GM18511 (cell line): Measurements from ENCODE around the gene PRADC1.
A peak's percentile ranks its signal among the peaks of the same experiment; 100 is the strongest.

Experiments used
- ATAC-seq: cut with Tn5 transposase; IDR thresholded peaks from one replicate; pipeline ENCODE4 v1.9.1; 2021; ENCODE audit warnings: mild to moderate bottlenecking, moderate library complexity; ENCODE audit not compliant: unreplicated experiment

Gene PRADC1

DNA sequence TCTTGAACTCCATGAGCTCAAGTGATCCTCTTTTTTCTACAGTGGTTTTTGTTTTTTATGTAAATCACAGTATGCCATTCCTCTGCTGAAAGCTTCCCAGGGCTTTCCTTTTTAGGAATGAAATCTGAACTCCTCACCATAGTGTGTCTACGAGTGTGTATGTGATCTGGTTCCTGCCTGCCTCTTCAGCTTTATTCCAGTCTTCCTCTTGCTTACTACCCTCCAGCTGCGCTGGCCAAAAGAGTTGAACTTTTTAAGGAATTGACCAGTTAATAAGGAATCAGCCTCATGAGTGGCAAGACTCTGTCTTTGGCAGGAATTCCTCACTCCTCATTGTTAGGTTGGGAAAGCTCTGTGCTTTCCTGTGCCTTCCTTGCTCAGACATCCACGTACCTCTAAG lies 5.1 kb upstream of the PRADC1 start:
- no peak for ATAC-seq

DNA sequence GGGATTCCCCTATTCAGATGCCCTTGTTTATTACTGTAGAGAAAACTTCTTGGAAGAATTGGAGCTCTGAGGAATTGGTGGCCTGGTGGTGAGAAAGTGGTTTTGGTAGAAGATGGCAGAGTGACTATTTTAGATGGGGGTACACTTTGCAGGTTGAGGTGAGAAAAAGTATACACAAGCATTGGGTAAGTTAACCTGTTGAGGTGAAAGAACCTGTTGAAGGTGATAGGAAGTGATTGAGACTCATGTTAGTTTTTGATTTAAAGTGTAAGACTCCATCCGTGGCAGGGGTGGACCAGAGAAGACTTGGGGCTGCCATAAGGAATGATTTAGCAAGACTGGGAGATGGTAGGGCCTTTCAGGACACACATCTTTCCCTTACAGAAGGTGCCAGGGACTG lies 4.1 kb upstream of the PRADC1 start:
- ATAC-seq, result no peak

DNA sequence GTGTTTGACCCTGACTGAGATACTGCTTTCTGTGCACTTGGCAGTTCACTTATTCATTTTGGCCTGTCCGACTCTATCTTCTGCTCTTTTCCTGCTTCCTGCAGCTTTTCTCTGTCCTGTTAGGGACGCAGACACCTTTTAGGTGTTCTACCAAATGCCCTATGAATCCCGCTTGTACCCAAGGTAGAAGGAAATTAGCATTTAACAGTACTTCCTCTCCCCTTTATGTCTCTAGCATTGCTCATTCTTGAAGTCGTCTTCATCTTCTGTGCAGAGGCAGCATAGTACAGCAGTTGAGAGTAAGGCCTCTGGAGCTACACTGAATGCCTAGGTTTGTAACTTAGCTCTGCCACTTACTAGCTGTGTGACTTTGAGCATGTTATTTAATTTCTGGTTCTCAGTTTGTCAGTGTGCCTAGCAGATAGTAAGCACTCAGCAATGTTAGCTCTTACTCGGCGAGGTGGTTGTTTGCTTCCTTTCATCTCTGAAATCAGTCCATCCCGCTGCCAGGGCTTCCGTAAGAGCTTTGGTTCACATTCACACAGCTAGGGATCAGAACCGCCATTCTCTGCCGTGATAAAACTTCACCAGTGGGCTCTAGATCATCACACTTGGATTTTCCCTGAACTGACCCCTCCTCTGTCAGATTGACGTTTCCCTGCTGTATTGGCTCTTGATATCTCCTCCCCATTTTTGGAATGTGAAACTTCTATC lies 2.4 kb upstream of the PRADC1 start:
- ATAC-seq, result no peak

DNA sequence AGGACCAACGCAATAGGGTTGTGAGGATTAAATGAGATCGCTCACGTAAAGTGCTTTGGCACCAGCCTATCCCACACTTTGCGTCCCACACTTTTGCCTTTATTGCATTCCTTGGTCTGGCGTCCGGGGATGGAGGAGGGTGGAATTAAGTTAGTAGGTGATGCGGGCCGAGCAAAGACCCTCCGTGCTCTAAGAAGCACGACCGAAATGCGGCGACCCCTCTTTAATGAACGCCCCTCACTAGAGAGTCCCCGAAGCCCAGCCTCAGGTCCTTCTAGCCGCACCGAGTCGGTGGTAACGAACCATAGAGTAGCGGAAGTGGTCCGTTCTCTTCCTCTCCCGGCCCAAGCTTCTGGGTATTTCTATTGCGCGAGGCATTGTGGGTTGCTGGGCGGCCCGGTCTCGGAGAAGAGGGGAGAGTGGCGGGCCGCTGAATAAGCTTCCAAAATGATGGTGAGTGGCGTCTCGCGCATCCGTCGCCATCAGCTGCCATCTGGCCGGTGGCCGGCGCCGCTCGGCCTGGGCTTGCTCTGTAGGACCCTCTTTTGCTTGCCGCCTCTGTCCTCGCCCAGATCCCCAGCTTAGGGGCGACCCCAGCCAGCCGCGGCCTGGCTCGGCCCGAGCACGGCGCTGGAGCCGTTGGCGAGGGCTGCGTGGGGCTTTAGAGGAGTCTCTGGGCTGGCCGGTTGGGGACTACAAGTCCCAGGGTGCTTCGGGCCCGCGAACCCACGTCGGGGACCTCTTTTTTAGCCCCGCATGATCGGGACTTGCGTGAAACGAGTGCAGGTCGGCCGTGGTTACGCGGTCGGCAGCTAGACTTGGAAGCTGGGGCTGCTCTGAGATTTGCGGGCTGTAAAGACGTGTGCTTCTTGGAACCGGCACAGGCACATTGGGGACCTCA lies 1.1 kb upstream of the PRADC1 start, which contains the start of gene CCT7:
TSS of gene CCT7 (plus strand) at position 377 of the 901 bp plus-strand sequence. CDS start at position 448, 71 bp downstream.
- ATAC-seq, result peak; percentile 64

DNA sequence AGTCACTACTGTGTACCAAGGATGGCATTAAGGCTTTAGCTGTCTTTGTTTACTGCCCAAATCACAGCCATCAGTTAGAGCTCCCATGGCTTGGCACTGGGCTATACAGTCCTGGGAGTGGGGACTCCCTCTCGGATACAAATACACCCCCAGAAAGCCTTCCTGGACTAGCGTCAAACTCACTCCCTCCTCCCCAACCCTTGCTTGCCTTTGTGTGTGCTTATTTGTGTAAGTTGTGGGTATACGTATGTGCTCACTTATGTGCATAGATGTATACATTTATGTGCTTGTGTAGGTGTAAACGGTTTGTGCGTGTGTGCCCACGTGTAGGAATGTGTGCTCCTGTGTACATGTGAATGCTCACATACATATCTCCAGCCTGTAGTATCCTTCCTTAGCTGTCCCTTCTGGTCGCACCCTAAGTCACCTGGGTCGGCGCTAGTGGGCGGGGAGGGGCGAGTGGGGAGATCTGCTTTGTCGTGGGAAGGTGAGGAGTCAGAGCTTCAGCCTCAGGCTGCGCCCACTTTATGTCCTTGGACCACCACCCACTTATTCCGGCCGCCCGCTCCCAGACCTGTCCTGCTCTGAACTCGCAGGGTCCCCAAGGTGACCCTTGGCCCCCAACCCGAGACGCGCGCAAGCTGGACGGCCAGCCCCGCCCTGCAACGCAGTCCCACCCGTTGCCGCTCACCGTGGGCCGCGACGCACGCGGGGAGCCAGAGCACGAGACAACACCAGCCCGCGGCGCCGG lies 461 bp downstream of the PRADC1 start:
- peak; percentile 13 for ATAC-seq

DNA sequence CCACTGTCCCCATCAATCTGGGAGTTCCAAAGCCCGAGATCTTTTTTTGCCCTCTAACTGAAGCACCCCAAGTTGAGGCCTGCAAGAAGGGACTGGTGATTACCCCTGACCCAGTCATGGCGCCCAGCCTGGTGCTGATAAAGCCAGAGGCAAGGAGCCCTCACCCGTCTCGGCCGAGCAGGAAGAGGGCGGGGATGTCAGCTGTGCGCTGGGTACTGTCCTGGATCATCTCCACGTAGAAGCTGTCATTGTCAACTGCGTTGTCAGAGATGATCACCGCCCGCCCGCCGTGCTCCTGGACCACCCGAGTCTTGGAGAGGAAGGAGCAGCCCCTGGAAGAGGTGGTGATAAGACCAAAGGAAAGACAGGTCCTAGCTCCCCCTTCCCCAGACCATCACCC lies 4.4 kb downstream of the PRADC1 start:
- no peak for ATAC-seq

DNA sequence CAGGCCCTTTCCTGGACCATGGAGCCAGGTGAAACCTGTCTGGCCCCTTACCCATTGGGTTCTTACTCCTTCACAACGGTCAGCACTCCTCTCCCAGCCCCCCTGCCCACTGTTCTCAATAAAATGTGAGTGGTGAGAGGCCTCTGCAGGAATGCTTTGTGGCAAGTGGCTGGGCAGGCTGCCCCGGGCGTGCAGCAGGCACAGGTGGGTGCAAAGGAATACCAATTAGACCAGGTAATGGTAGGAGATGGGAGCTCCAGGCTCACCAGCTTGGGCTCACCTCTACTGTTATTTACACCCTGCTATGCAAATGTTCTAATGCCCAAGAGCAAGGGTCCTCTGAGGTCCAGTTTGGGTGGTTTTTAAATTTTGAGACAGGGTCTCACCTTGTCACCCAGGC lies 6.0 kb downstream of the PRADC1 start:
- ATAC-seq, result no peak

DNA sequence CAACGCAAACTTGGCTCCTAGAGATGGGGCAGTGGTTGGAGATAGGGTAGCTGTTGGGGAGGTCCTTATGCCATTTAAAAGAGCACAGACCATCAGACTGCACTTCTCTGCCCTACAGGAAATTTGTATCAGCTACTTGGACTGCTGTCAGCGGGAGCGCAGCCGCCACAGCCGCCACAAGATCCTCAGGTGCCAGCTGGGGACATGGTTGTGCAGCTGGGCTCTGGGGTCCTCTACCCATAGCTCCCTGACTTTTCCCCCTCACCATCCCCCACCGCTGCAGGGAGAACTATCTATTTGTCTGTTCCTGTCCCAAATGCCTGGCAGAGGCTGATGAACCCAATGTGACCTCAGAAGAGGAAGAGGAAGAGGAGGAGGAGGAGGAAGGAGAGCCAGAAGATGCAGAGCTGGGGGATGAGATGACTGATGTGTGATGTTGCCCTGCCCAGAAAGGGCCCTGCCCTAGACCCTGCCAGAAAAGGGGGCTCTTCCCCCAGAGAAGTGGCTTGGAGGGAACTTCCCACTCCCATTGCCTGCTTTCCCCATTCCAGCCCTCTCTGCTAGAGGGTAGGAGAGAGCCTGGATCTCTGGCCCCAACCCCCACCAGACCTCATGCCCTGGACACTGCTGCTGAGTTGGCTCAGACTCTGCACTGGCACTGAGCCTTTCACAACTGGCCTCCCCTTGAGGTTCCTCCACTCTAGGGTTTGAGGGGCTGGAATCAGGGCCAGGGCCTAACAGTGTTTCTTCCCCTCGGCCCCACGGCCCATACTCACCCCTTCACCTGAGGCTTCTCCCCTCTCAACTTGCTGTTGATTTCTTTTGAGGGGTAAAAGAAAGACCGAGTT lies 7.3 kb downstream of the PRADC1 start:
- no peak for ATAC-seq

DNA sequence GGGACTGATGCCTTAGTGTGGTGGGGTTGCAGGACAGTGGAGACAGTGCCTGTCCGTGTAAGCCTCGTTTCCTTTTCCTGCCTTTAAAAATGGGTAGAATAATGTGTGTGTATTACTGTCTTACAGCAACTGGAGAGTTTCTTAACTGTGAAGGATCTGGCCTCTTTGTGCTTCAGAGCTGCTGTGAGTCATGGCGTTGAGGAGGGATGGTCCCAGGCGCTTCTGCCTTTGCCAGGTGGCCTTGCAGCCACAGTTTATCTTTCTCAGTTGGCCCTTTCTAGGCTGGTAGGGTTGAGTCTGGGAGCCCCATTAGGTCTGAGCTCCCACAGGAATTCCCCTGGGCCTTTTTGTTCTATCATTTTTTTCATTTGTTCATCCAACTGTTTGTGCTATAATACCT lies 9.2 kb downstream of the PRADC1 start:
- no peak for ATAC-seq

DNA sequence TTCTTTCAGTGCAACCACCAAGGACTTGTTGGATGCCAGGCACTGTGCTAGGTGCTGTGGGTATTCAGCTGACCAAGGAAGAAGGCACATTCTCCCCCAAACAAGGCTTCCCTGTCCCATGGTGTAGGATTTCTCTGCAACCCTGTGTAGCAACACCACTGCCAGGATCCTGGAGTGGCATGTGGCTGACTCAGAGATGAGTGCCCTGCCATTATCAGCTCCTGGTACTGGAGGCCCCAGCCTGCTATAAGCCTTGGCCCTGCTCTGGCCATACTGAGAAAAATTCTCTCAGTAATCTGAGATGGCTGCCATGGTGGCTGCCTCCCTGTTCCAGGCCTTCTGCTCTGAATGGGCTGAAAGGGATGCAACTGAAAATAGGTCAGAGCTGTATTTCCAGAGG lies 14.7 kb downstream of the PRADC1 start:
- ATAC-seq, result no peak

DNA sequence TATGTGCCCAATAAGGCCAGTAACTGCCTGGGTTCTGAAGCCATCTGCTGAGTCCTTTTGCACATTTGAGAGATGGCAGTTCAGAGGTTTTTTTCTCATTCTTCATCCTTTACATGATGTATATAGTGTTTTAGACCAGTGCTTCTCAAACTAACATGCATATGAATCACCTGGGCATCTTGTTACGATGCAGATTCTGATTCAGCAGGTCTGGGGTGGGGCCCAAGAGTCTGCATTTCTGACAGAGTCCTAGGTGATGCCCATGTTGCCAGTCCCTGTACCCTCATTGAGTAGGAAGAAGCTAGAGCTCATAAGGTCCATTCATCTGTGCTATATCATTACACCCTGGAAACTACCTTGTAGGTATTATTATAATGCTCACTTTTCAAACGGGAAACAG lies 15.2 kb downstream of the PRADC1 start:
- no peak for ATAC-seq

DNA sequence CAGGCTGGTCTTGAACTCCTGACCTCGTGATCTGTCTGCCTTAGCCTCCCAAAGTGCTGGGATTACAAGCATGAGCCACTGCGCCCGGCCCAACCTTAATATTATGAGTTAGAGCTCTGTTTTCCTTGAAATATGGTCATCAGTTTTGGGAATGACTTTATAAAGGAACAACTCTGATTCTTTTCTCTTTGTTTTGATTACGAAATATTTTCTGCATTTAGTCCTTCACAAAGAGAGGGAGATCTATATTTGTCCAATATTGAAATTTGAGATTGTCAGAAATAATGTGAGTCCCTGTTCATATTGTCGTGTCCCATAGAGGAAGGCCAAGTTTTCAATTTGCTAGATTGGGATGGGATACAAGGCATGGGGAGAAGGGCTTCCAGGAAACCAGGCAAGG lies 15.9 kb downstream of the PRADC1 start:
- ATAC-seq, result no peak

DNA sequence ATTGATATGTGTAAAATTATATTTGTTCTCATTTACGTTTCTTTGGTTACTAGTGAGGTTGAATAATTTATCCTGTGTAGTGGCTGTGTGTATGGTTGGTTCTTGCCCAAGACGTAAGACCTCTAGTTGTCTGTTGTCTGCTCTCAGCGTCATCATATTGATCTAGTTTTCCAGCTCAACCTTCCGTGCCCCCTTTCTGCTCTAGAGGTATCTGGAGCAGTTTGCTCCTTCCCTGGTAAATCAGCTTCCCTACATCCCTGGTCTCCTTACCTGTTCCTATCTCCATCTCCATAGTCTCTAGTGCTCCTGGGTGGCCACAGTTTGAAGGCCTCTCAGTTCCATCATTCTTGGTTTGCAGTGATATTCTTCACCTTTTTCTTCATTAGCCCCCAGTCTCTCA lies 17.8 kb downstream of the PRADC1 start:
- ATAC-seq, result no peak

DNA sequence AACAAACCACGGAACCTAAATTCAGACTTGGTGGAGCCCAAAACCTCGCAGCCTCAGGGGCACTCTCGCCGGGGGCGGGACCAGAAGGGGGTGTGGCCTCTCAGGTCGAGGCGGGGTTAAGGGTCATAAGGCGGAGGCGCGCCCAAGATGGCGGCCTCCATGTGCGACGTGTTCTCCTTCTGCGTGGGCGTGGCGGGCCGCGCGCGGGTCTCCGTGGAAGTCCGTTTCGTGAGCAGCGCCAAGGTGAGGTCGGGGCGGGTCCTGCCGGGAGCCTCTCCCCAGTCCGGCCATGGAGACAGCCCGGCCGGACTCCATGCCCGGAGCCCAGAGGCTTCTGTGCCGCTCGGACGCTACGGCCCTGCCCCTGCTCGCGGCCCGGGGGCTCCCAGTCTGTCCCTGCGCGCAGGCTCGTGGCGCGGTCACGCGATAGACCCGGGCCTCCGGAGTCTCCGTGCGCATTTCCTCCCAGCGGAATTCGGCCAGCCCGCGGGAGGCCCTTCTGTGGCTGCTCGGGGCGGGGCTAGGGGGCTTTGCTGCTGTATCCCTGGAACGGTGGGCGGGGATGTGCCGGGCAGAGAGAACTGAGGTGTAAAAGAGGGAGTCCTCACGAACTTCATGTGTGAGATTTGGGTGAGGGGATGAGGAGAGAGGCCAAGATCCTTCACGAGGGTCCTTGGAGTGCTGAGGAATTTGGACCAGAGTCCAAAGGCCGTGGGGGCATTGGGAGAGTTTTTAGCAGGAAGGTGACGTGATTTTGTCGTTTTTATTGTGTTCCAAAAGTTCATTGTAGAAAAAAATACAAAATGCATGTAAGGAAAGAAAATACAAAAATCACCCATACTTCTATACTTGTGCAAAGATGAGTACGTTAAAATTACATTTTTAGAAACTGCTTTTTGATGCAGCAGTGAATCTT lies 18.7 kb downstream of the PRADC1 start, which contains the start of gene SMYD5:
TSS of gene SMYD5 (plus strand) at position 126 of the 916 bp plus-strand sequence. CDS start at position 148, 22 bp downstream.
- ATAC-seq, result peak; percentile 94

DNA sequence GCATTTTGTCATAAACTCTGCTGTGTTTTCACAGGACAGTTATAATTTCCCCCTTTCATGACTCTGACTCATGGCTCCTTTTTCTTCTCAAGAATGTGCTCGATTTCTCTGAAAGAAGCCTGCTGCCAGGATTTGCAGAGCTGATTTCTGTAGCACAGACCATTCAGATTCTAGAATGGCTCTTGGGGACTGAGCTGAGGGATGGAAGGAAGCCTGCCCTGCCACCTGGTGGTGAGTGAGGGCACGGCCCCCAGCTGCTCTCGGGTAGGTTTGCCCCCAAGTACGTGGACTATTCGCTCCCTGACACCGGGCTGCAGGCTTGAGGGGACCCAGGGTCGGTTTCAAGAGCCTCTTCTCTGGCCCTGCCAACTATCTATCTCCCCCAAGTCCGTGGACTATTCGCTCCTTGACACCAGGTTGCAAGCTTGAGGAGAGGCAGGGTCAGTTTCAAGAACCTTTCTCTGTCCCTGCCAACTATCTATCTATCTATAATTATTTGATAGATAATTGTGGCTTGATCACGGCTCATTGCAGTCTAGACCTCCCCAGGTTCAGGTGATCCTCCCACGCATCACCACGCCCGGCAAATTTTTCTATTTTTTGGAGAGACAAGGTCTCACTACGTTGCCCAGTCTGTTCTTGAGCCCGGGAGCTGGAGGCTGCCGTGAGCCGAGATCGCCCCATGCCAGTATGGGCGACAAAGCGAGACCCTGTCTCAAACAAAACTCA lies 20.4 kb downstream of the PRADC1 start:
- peak; percentile 75 for ATAC-seq

DNA sequence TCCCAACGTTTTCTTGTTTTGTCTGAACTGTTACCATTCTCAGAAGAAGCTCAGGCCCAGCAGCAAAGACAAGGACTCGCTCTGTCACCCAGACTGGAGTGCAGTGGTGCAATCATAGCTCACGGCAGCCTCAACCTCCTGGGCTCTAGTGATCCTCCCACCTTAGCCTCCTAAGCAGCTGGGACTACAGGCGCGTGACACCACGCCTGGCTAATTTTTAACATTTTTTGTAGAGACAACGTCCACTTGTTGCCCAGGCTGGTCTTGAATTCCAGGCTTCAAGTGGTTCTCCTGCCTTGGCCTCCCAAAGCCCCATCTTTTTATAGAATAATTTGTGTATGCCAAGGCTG lies 21.0 kb downstream of the PRADC1 start:
- ATAC-seq, result no peak

DNA sequence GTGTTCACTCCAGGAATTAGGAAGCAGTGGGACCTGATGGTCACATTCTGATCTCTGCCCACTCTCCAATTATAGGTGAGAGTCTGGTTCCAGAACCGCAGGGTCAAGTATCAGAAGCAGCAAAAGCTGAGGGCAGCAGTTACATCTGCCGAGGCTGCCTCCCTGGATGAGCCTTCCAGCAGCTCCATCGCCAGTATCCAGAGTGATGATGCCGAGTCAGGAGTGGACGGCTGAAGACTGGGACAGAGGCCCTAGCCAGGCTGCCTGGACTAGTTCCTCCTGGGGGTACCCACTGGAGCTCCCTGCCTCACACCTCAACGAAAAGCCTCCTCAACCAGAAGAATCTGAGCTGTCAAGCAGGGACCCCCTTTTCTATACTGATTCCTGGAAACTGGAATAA lies 22.3 kb downstream of the PRADC1 start:
- ATAC-seq, result no peak

DNA sequence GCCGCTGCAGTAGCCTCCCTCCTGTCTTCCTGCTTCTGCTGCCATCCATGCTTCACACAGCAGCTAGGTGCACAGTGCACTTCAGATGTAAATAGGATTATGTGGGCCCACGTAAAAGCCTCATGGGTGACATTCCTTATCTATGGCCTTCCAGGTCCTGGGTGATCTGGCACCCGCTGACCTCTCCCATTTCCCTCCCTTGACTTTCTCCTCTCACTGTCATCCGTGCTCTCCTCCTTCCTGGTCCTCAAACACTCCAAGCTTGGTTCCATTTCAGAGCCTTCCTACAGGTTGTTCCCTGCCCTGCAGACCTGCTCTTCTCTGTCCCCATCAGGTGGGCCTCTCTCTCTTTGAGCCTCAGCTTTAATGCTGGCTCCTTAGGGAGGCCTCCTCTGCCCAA lies 23.0 kb downstream of the PRADC1 start:
- no peak for ATAC-seq

DNA sequence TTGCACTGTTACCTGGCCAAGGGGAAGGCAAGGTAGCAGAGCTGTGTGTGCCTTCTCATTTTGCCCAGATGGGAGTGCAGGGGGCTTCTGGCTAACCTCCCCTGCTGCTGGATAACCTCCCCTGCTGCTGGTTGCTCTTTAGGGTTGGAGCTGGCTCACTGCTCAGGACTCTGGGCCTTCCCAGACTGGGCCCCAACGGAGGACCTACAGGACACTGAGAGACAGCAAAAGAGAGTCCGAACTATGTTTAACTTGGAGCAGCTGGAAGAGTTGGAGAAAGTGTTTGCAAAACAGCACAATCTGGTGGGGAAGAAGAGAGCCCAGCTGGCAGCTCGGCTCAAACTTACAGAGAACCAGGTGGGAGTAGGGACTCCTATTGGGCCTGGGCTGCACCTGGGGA lies 24.8 kb downstream of the PRADC1 start:
- ATAC-seq, result no peak
